ENCODE results near the gene TSPAN5.

DNA sequence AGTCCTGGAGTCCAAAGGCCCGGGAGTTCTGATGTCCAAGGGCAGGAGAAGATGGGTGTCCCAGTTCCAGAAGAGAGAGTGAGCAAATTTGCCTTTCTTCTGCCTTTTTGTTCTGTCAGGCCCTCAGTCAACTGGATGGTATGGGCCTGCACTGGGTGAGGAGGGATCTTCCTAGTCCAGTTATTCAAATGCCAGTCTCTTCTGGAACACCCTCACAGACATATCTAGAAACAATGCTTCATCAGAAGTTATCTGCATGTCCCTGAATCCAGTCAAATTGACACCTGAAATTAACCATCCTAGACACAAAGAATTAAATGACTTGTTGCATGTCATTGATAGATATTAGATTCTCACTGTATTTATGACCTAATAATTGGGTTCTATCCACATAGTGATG, 48.5 kb upstream of the TSPAN5 start:
- no peak for TF ChIP-seq POLR2A (IDR thresholded peaks at IDR 0.05)
- TF ChIP-seq, protein P1, sequence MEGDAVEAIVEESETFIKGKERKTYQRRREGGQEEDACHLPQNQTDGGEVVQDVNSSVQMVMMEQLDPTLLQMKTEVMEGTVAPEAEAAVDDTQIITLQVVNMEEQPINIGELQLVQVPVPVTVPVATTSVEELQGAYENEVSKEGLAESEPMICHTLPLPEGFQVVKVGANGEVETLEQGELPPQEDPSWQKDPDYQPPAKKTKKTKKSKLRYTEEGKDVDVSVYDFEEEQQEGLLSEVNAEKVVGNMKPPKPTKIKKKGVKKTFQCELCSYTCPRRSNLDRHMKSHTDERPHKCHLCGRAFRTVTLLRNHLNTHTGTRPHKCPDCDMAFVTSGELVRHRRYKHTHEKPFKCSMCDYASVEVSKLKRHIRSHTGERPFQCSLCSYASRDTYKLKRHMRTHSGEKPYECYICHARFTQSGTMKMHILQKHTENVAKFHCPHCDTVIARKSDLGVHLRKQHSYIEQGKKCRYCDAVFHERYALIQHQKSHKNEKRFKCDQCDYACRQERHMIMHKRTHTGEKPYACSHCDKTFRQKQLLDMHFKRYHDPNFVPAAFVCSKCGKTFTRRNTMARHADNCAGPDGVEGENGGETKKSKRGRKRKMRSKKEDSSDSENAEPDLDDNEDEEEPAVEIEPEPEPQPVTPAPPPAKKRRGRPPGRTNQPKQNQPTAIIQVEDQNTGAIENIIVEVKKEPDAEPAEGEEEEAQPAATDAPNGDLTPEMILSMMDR (IDR thresholded peaks at IDR 0.05) = no peak

Data from lower leg skin (tissue), 3 donors.